Measurements from ENCODE around the gene DRC7. TPM values are rescaled to one million over a fixed set of nuclear protein-coding genes. Genes with fewer than 3 reads are reported as not detected.

Gene DRC7
- total RNA-seq, 1 experiment from 2014 or later = not detected

DNA sequence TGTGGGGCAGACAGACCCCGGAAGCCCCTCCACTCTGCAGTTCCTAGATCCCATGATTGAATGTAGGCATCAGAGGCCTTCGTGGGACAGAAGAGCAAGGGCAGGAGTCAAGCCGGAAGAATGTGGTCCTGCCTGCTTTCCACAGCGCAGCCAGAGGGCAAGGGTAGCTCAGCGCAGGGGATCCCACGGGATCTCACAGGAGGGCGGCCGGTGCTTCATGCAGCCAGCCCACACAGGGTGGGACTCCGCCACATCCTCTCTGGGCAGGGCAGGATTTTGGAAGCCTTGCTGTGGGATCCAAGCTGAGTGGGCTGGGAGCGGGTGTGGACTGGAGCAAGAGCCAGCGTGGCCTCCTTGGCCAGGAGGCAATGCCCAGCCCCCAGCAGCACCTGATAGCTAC, 54.0 kb downstream of the DRC7 start:
- Histone ChIP-seq H3K4me1 (ENCODE audit: insufficient read depth, low read length) (no peaks in the 10 kb centered on the region), H3K9ac (ENCODE audit: low read length) (no peak overlapping the region), H3K9me3 (ENCODE audit: low read length) (no peaks in the 10 kb centered on the region), H3K4me3 (ENCODE audit: low read length) (no peak overlapping the region), H3K4me2 (ENCODE audit: low read length) (no peak overlapping the region), H3K9me2 (replicated peaks; ENCODE audit: low read length) (no peaks in the 10 kb centered on the region), H3K27ac (ENCODE audit: low read length) (no peak overlapping the region), H3F3A (ENCODE audit: low read length, unreplicated experiment) (no peaks in the 10 kb centered on the region), H4K20me1 (ENCODE audit: low read length) (no peaks in the 10 kb centered on the region), H3K79me2 (ENCODE audit: low read length) (no peaks in the 10 kb centered on the region), H2AFZ (ENCODE audit: low read length) (no peak overlapping the region), H3K27me3 (ENCODE audit: low read length) (no peaks in the 10 kb centered on the region), H3K36me3 (ENCODE audit: low read depth, low read length) (no peaks in the 10 kb centered on the region)
- intact Hi-C loops (cut with micrococcal nuclease) = no loop called here
- CTCF ChIA-PET = no interaction called here
- POLR2A ChIA-PET (ENCODE audit: unreplicated experiment) = no interaction called here
- no peak for DNase-seq
- TF ChIP-seq EZH2phosphoT487 (IDR thresholded peaks at IDR 0.05; ENCODE audit: borderline replicate concordance, low read length) = no peak
- no peak for TF ChIP-seq CTCF (conservative IDR thresholded peaks at IDR 0.05; ENCODE audit: low read depth, low read length)
- no peak for TF ChIP-seq EZH2 (IDR thresholded peaks at IDR 0.05; ENCODE audit: low read length, unreplicated experiment)
- ATAC-seq = no peak
- no TSS peak for BruUV-seq (replicated peaks)

DNA sequence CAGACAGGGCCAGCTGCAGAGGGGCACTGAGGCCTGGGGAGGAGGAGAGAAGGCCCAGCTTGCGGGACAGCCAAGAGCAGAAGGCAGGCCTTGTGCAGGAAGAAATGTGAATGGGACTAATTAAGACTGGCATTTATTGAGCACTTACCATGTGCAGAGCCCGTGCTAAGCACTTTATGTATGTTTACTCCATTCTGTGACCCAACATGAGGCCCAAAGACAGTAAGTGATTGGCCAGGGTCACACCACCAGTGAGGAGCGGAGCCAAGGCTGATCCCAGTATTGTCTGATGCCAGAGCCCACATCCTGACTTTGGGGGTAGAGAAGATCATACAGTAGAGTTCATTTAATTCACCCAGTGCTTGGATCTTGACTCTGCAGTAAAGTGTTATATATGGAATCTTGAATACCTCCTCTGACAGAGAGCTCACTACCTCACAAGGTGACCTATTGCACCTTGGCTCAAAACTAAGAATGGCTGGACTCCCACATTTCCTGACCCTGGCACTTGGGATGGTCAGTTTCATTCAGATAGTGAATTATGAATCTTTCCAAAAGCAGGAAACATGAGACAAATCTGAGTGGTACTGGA, 54.6 kb downstream of the DRC7 start:
- DNase-seq (no peak), ATAC-seq (no peak)
- no peaks in the 10 kb centered on the region for H4K20me1 ChIP-seq (ENCODE audit: low read length)
- H3K9me2 ChIP-seq (replicated peaks; ENCODE audit: low read length) = no peaks in the 10 kb centered on the region
- H3K27me3 ChIP-seq (ENCODE audit: low read length) = no peaks in the 10 kb centered on the region
- H3K4me1 ChIP-seq (ENCODE audit: insufficient read depth, low read length) = no peaks in the 10 kb centered on the region
- no peak overlapping the region for H3K9ac ChIP-seq (ENCODE audit: low read length)
- no peaks in the 10 kb centered on the region for H3K36me3 ChIP-seq (ENCODE audit: low read depth, low read length)
- H3K9me3 ChIP-seq (ENCODE audit: low read length) = no peaks in the 10 kb centered on the region
- H3K27ac ChIP-seq (ENCODE audit: low read length) = no peak overlapping the region
- no peak overlapping the region for H2AFZ ChIP-seq (ENCODE audit: low read length)
- H3K4me2 ChIP-seq (ENCODE audit: low read length) = no peak overlapping the region
- intact Hi-C loops (cut with micrococcal nuclease) = no loop called here
- CTCF ChIA-PET = no interaction called here
- no peak overlapping the region for H3K4me3 ChIP-seq (ENCODE audit: low read length)
- H3F3A ChIP-seq (ENCODE audit: low read length, unreplicated experiment) = no peaks in the 10 kb centered on the region
- TF ChIP-seq EZH2phosphoT487 (IDR thresholded peaks at IDR 0.05; ENCODE audit: borderline replicate concordance, low read length) (no peak), CTCF (conservative IDR thresholded peaks at IDR 0.05; ENCODE audit: low read depth, low read length) (no peak), EZH2 (IDR thresholded peaks at IDR 0.05; ENCODE audit: low read length, unreplicated experiment) (no peak)
- no peaks in the 10 kb centered on the region for H3K79me2 ChIP-seq (ENCODE audit: low read length)
- no TSS peak for BruUV-seq (replicated peaks)
- POLR2A ChIA-PET (ENCODE audit: unreplicated experiment) = no interaction called here

DNA sequence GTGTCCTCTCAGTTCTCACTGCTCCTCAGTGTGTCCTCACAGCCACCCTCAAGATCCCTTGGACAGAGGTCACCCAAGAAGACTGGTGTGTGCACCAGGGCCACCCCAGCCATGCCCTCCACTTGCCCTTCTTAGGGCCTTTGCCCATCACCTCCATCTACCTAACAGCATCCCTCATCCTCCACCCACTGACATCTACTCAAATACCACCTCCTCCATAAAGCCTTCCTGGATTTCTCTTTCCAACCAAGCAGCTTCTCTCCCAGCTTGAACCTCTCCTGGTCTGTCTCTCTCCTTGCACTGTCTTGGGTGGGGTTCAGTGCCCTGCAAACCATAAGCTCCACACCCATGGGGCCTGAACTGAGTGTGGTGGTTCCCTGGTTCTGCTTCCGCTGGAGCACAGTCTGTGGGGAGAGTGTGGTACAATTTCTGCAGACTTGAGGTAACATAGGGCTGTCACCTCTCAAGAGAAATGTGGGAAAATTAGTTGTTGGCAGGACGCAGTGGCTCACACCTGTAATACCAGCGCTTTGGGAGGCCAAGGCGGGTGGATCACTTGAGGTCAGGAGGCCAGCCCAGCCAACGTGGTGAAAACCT, 55.3 kb downstream of the DRC7 start:
- Histone ChIP-seq H3F3A (ENCODE audit: low read length, unreplicated experiment) (no peaks in the 10 kb centered on the region), H3K9ac (ENCODE audit: low read length) (no peak overlapping the region), H3K27me3 (ENCODE audit: low read length) (no peaks in the 10 kb centered on the region), H3K4me3 (ENCODE audit: low read length) (no peak overlapping the region), H3K4me2 (ENCODE audit: low read length) (no peak overlapping the region), H3K9me3 (ENCODE audit: low read length) (no peaks in the 10 kb centered on the region), H3K27ac (ENCODE audit: low read length) (no peak overlapping the region), H3K9me2 (replicated peaks; ENCODE audit: low read length) (no peaks in the 10 kb centered on the region), H3K4me1 (ENCODE audit: insufficient read depth, low read length) (no peaks in the 10 kb centered on the region), H2AFZ (ENCODE audit: low read length) (no peak overlapping the region), H4K20me1 (ENCODE audit: low read length) (no peaks in the 10 kb centered on the region), H3K36me3 (ENCODE audit: low read depth, low read length) (no peaks in the 10 kb centered on the region), H3K79me2 (ENCODE audit: low read length) (no peaks in the 10 kb centered on the region)
- intact Hi-C loops (cut with micrococcal nuclease) = no loop called here
- ATAC-seq (no peak), DNase-seq (no peak)
- BruUV-seq (replicated peaks) = no TSS peak
- TF ChIP-seq EZH2phosphoT487 (IDR thresholded peaks at IDR 0.05; ENCODE audit: borderline replicate concordance, low read length) (no peak), EZH2 (IDR thresholded peaks at IDR 0.05; ENCODE audit: low read length, unreplicated experiment) (no peak), CTCF (conservative IDR thresholded peaks at IDR 0.05; ENCODE audit: low read depth, low read length) (no peak)
- CTCF ChIA-PET = no interaction called here
- POLR2A ChIA-PET (ENCODE audit: unreplicated experiment) = no interaction called here

All from PC-3 (cell line).